LNCAP (cell line): ENCODE data around the gene ARHGEF16.

Source experiments
- CTCF ChIP-seq: fragments of 450-650 bp; IDR thresholded peaks from 2 replicates; pipeline ENCODE4 v1.5.1; 2017; ENCODE audit warnings: mild to moderate bottlenecking

Gene ARHGEF16

GRCh38 chr1:3441880-3442279 lies 12.6 kb upstream of the ARHGEF16 start:
- TF ChIP-seq CTCF = no peak

DNA sequence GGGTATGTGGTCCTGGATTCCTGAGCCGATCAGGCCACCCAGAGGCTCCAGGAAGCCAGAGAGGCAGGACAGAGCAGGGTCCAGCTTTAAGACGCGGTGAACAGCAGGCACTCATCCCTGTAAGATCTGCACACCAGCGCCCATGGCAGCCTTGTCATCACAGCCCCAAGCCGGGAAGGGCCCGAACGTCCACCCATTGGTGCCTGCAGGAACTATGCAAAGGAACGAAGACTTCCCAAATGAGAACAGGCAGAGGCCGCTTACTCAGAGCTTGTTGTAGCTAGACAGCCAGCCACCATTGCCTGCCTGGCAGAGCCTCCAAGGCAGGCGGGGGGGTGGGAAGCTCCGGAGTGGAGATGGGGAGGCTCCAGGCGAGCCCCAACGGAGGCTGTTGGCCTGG lies 12.1 kb upstream of the ARHGEF16 start:
- no peak for TF ChIP-seq CTCF

- TF ChIP-seq CTCF = no peak
Measured at GRCh38 chr1:3442901-3443300, 11.6 kb upstream of the ARHGEF16 start.

DNA sequence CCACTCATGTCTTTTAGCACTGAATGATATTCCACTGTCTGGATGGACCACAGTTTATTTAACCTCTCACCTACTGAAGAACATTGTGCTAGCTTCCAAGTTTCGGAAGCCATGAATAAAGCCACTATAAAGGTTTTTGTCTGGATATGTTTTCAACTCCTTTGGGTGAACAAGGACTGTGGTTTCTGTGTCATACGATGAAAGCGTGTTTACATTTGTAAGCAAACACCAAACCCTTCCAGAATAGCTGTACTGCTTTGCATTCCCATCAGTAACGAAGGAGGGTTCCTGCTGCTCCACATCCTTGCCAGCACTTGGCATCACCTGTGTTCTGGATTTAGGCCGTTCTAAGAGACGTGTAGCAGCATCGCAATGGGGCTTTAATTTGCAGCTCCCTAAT lies 10.7 kb upstream of the ARHGEF16 start:
- no peak for TF ChIP-seq CTCF

DNA sequence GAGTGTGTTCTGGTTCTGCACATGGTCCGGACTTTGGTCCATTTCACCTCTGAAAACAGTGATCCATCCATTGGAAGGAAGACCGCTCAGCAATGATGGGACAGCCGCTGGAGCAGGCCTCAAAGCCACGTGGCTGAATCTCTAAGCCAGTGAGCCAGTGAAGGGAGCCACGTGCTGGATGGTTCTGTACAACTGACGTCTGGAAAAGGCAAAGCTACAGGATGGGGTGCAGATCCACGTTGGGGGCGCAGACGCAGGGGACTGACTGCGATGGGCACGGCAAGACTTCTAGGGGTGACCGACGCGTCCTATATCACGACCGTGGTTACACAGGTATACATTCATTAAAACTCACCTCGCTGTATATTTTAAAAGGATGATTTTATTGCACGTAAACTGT lies 10.2 kb upstream of the ARHGEF16 start:
- TF ChIP-seq CTCF = no peak

DNA sequence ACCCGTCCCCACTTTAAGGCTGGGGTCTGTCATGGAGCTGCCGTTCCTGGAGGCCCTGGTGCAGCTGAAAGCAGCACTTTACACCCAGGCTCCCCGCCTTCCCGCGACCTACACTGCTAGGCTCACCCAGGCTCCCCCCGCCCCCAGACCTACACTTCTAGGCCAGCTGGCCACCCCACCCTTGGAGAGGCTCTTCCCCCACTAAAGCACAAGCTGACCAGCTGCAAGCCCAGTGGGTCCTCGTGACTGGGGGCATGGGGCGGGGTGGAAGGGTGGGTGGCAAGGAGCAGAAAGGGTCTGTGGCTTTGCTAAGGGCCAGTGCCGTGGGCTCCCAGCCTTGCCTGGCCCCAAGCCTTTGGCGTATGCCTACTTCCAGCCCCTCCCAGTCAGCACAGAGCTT lies 9.7 kb upstream of the ARHGEF16 start:
- no peak for TF ChIP-seq CTCF

GRCh38 chr1:3450202-3450863 lies 4.1 kb upstream of the ARHGEF16 start:
- no peak for TF ChIP-seq CTCF

DNA sequence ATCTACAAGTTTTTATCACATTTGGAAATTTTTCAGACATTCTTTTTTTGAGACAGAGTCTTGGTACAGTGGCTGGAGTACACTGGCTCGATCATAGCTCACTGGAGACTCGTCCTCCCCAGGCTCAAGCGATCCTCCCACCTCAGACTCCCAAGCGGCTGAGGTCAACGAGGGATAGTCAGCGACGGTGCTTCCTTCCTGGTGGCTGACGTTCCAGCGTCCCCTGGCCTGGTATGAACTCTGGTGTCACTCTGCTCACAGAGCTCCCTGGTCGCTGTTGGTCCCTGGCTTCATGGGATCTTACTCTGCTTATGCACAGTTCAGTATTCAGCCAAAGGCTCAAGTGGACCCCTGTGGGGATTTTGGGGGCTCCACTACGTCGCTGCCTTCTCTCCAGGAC lies 3.5 kb upstream of the ARHGEF16 start:
- TF ChIP-seq CTCF = no peak
